Dermis lymphatic vessel endothelial cell (primary cell): ENCODE measurements around the gene KCTD3. TPM values are rescaled to one million over a fixed set of nuclear protein-coding genes. Genes with fewer than 3 reads are reported as not detected.

Experiments
- total RNA-seq: library from RNA; depleted of rRNA; stranded (reverse); fragments of >200 nt; gene quantifications from 2 replicates; pipeline ENCODE4 v1.2.1, GENCODE V29; 2014

KCTD3 gene
- total RNA-seq, result 49.1 and 57.8 TPM in 2 replicates

GRCh38 chr1:215566556-215567490 is at the start of gene KCTD3:
Gene KCTD3 (plus strand): TSS chr1:215567304. CDS start chr1:215567686, 382 bp downstream.

